Mesendoderm (in vitro differentiated cells): Measurements from ENCODE around the gene CMTR1.

ENCODE experiments used
- DNase-seq: peaks from one replicate; pipeline ENCODE4 v3.0.0; 2013
- H2AK5ac ChIP-seq: 2 replicates; pipeline ENCODE4 v1.6.1; 2013; ENCODE audit warnings: low read length, inconsistent platforms
- H2BK120ac ChIP-seq: 2 replicates; pipeline ENCODE4 v1.6.1; 2013; ENCODE audit warnings: low read depth, mild to moderate bottlenecking, low read length, moderate library complexity, mixed read lengths
- H2BK15ac ChIP-seq: replicated peaks from 2 replicates; pipeline ENCODE4 v1.6.1; 2013; ENCODE audit warnings: low read depth, mild to moderate bottlenecking, moderate library complexity
- H2BK5ac ChIP-seq: 2 replicates; pipeline ENCODE4 v1.6.1; 2013; ENCODE audit warnings: low read length, inconsistent platforms
- H3K18ac ChIP-seq: 2 replicates; pipeline ENCODE4 v1.6.1; 2013; ENCODE audit warnings: mild to moderate bottlenecking, low read length, mixed read lengths
- H3K23ac ChIP-seq: one replicate; pipeline ENCODE4 v1.6.1; 2013; ENCODE audit warnings: low read length
- H3K27ac ChIP-seq: 2 replicates; pipeline ENCODE4 v1.5.1; 2013; ENCODE audit warnings: low read depth, mild to moderate bottlenecking, inconsistent platforms, low read length, moderate library complexity
- H3K27me3 ChIP-seq: 2 replicates; pipeline ENCODE4 v1.6.1; 2013; ENCODE audit warnings: low read length, control low read depth, mild to moderate bottlenecking, inconsistent platforms; ENCODE audit not compliant: insufficient read depth, poor library complexity
- H3K36me3 ChIP-seq: 2 replicates; pipeline ENCODE4 v1.6.1; 2013; ENCODE audit warnings: low read length, inconsistent platforms; ENCODE audit not compliant: control insufficient read depth, insufficient read depth
- H3K4ac ChIP-seq: one replicate; pipeline ENCODE4 v1.6.1; 2013; ENCODE audit warnings: low read depth, mild to moderate bottlenecking, low read length, moderate library complexity
- H3K4me1 ChIP-seq: 2 replicates; pipeline ENCODE4 v1.6.1; 2013; ENCODE audit warnings: low read depth, low read length, inconsistent platforms; ENCODE audit not compliant: control insufficient read depth
- H3K4me2 ChIP-seq: 2 replicates; pipeline ENCODE4 v1.6.1; 2013; ENCODE audit warnings: low read length
- H3K4me3 ChIP-seq: 2 replicates; pipeline ENCODE4 v1.5.1; 2013; ENCODE audit warnings: mild to moderate bottlenecking, low read length
- H3K56ac ChIP-seq: one replicate; pipeline ENCODE4 v1.6.1; 2013; ENCODE audit warnings: low read length
- H3K79me1 ChIP-seq: 2 replicates; pipeline ENCODE4 v1.6.1; 2013; ENCODE audit warnings: low read length, inconsistent platforms
- H3K79me2 ChIP-seq: 2 replicates; pipeline ENCODE4 v1.6.1; 2013; ENCODE audit warnings: mild to moderate bottlenecking, low read length; ENCODE audit not compliant: control insufficient read depth, insufficient read depth
- H3K9ac ChIP-seq: 2 replicates; pipeline ENCODE4 v1.6.1; 2013; ENCODE audit warnings: low read length, inconsistent platforms
- H4K5ac ChIP-seq: one replicate; pipeline ENCODE4 v1.6.1; 2013; ENCODE audit warnings: low read length
- H4K8ac ChIP-seq: one replicate; pipeline ENCODE4 v1.6.1; 2013; ENCODE audit warnings: low read depth, mild to moderate bottlenecking, control low read depth, low read length, moderate library complexity
- WGBS: extraction: QIAGEN DNeasy Blood & Tissue Kit; methylation state at CpG from one replicate; pipeline ENCODE4 v1.1.7; 2013; ENCODE audit warnings: low lambda C conversion rate, missing lambda C conversion rate; ENCODE audit not compliant: insufficient coverage; ENCODE audit errors: extremely low coverage; 5-methylcytosine and 5-hydroxymethylcytosine counted together

Gene CMTR1

GRCh38 chr6:37491830-37492208 lies 58.8 kb downstream of the CMTR1 start:
- Histone ChIP-seq H3K9ac (no peak overlapping the region), H3K79me1 (peaks cover 2% of the 10 kb centered on the region), H2BK5ac (no peak overlapping the region), H3K23ac (no peak overlapping the region), H3K4me1 (no peaks in the 10 kb centered on the region), H3K27me3 (no peaks in the 10 kb centered on the region), H4K5ac (no peak overlapping the region), H3K36me3 (no peaks in the 10 kb centered on the region), H3K18ac (no peak overlapping the region), H3K56ac (no peak overlapping the region), H4K8ac (no peak overlapping the region), H3K27ac (no peak overlapping the region), H3K4ac (no peak overlapping the region), H3K4me2 (no peak overlapping the region), H2BK120ac (no peak overlapping the region), H2AK5ac (no peak overlapping the region), H2BK15ac (no peak overlapping the region), H3K4me3 (no peak overlapping the region), H3K79me2 (no peaks in the 10 kb centered on the region)
- WGBS, result no CpG with 5 or more reads among the region's 5 CpGs
- DNase-seq, result no peak

DNA sequence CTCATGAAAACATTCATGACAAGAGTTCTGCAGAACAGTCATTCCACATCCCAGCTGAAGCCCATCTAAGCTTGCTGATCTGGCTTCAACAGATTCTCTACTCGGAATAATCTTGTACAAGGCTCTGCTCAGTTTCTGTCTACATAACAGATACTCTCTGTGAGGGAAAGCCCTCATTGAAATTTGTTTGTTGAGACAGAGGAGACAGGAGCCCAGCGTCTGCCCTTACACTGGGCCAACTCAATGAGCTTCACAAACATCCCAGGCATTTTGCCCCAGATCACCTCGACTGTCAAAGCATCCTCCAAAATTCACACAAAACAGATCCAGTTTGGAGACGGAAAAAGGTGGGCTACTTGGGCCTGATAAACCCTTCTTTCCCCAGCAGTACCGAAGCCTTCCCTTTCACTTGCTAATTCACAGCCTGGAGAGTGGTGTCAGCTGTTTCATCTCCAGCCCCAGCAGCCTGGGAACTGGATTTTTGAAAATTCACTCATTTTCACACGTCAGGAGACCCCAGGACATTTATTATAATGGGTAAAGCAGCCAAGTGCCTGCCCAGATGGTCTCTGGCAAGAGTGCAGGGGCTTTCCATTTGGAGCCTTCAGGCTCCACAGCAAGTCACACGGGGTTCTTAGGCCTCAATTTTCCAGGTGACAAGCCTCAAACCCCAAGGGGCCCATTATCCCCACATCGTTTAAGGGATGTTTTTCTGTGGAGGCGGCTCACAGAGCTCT lies 59.4 kb downstream of the CMTR1 start:
- Histone ChIP-seq H3K4me1 (no peaks in the 10 kb centered on the region), H2BK5ac (no peak overlapping the region), H2BK120ac (no peak overlapping the region), H4K8ac (no peak overlapping the region), H3K4me2 (no peak overlapping the region), H3K56ac (no peak overlapping the region), H3K79me2 (no peaks in the 10 kb centered on the region), H3K18ac (no peak overlapping the region), H3K27ac (no peak overlapping the region), H3K27me3 (no peaks in the 10 kb centered on the region), H3K4ac (no peak overlapping the region), H3K23ac (no peak overlapping the region), H2AK5ac (no peak overlapping the region), H3K79me1 (peaks cover 2% of the 10 kb centered on the region), H3K36me3 (no peaks in the 10 kb centered on the region), H3K4me3 (no peak overlapping the region), H4K5ac (no peak overlapping the region), H2BK15ac (no peak overlapping the region), H3K9ac (no peak overlapping the region)
- no CpG with 5 or more reads among the region's 9 CpGs for WGBS
- DNase-seq, result no peak

DNA sequence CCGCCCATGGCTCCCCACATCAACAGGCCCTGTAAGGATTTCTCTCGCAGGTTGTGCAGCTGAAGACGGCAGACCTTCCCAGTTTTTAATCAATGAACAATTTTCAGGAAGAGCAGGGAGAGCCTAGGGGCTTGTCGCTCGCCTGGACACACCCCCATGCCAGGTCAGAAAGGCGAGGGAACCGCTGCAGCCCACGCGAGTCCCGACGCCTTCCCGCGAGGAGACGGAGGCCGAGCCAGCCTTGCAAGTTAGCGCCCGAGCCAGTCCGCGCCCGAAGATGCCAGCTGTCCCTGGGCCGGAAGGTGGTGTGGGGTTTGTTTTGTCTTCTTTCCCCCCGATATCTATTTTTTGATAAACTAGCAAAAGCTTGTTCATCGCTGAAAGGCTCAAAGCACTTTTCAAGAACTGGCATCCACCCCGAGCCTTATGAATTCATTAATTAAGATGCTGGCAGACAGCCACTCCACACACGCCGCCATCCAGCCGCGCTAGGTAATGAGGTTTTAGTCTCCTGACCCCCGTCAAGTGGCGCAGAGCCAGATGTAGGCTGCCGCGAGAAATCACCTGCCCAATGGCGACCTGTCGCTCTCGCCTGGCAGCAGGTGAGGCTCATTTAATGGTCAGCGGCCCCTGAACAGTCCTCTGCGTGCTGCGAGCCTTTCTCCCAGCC lies 60.1 kb downstream of the CMTR1 start:
- Histone ChIP-seq H3K9ac (no peak overlapping the region), H4K5ac (no peak overlapping the region), H3K4me3 (no peak overlapping the region), H3K27ac (no peak overlapping the region), H2BK15ac (no peak overlapping the region), H3K56ac (no peak overlapping the region), H2AK5ac (no peak overlapping the region), H3K27me3 (no peaks in the 10 kb centered on the region), H3K79me2 (no peaks in the 10 kb centered on the region), H3K36me3 (no peaks in the 10 kb centered on the region), H3K79me1 (peaks cover 2% of the 10 kb centered on the region), H3K4me2 (no peak overlapping the region), H3K23ac (no peak overlapping the region), H3K18ac (no peak overlapping the region), H2BK5ac (no peak overlapping the region), H2BK120ac (no peak overlapping the region), H4K8ac (no peak overlapping the region), H3K4ac (no peak overlapping the region), H3K4me1 (no peaks in the 10 kb centered on the region)
- no peak for DNase-seq
- no CpG with 5 or more reads among the region's 38 CpGs for WGBS

DNA sequence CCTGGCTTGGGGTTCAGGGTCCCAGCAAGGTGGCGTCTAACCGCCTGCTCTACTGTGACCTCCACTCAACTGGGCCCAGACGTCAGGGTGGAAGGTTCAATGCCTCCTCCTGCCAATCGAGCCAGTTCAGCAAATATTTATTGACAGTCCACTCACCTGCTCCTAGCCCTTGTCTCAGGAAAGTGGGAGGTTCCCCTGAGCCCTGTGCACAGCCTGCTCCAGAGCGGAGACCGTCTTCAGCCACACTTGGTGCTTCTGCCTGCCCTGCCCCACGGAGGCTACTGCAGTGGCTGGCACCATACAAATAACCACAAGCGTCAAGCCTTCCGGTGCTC lies 60.6 kb downstream of the CMTR1 start:
- H2BK15ac ChIP-seq, result no peak overlapping the region
- H3K9ac ChIP-seq, result no peak overlapping the region
- H3K56ac ChIP-seq, result no peak overlapping the region
- H3K4me1 ChIP-seq, result no peaks in the 10 kb centered on the region
- no peak overlapping the region for H3K4me3 ChIP-seq
- peaks cover 2% of the 10 kb centered on the region for H3K79me1 ChIP-seq
- no peak overlapping the region for H3K27ac ChIP-seq
- H2AK5ac ChIP-seq, result no peak overlapping the region
- H2BK5ac ChIP-seq, result no peak overlapping the region
- no peak overlapping the region for H3K4me2 ChIP-seq
- H3K36me3 ChIP-seq, result no peaks in the 10 kb centered on the region
- DNase-seq, result no peak
- no peak overlapping the region for H4K5ac ChIP-seq
- no peak overlapping the region for H4K8ac ChIP-seq
- no CpG with 5 or more reads among the region's 9 CpGs for WGBS
- no peak overlapping the region for H2BK120ac ChIP-seq
- H3K27me3 ChIP-seq, result no peaks in the 10 kb centered on the region
- no peaks in the 10 kb centered on the region for H3K79me2 ChIP-seq
- H3K23ac ChIP-seq, result no peak overlapping the region
- H3K4ac ChIP-seq, result no peak overlapping the region
- H3K18ac ChIP-seq, result no peak overlapping the region

- no peak overlapping the region for H3K4ac ChIP-seq
- H3K56ac ChIP-seq, result no peak overlapping the region
- H2BK5ac ChIP-seq, result no peak overlapping the region
- no peak overlapping the region for H3K23ac ChIP-seq
- no peak overlapping the region for H3K9ac ChIP-seq
- no peak overlapping the region for H2BK15ac ChIP-seq
- peaks cover 3% of the 10 kb centered on the region for H3K4me1 ChIP-seq
- H3K27me3 ChIP-seq, result no peaks in the 10 kb centered on the region
- H2AK5ac ChIP-seq, result no peak overlapping the region
- no peak overlapping the region for H4K8ac ChIP-seq
- H3K27ac ChIP-seq, result no peak overlapping the region
- H4K5ac ChIP-seq, result no peak overlapping the region
- no peaks in the 10 kb centered on the region for H3K36me3 ChIP-seq
- peaks cover 2% of the 10 kb centered on the region for H3K79me1 ChIP-seq
- H3K18ac ChIP-seq, result no peak overlapping the region
- H2BK120ac ChIP-seq, result no peak overlapping the region
- no peak for DNase-seq
- no peak overlapping the region for H3K4me2 ChIP-seq
- no peak overlapping the region for H3K4me3 ChIP-seq
- H3K79me2 ChIP-seq, result no peaks in the 10 kb centered on the region
- WGBS, result no CpG with 5 or more reads among the region's 4 CpGs
Observed at GRCh38 chr6:37495244-37495934, 62.4 kb downstream of the CMTR1 start.
